Endothelial cell of umbilical vein (primary cell): ENCODE data around the gene CAMTA1. TPM values are rescaled to one million over a fixed set of nuclear protein-coding genes. Genes with fewer than 3 reads are reported as not detected.

Experiments used
- BruUV-seq: library from RNA; stranded (reverse); fragments of 400-500 nt; replicated peaks from 2 replicates; lab custom pipeline; 2021; lab: Mats Ljungman, UMichigan
- CTCF ChIA-PET: fragments of 300-600, 350-600 bp; sonication (Branson Sonifier 250); formaldehyde crosslinking; loops from one replicate; lab custom pipeline; 2021; ENCODE audit warnings: antibody characterized with exemption, inconsistent platforms; lab: Charles Lee
- POLR2A ChIA-PET: fragments of 300-600, 350-600 bp; sonication (Branson Sonifier 250); formaldehyde crosslinking; loops from one replicate; lab custom pipeline; 2021; ENCODE audit warnings: antibody characterized with exemption, inconsistent platforms; lab: Charles Lee
- DNase-seq: peaks from one replicate; pipeline ENCODE4 v3.0.0-alpha.2; 2011; ENCODE audit warnings: low read depth, low spot score
- FAIRE-seq: peaks from 2 replicates; lab custom pipeline; 2011; peaks lifted over from hg19 to GRCh38; lab: Jason Lieb, UNC
- H2AFZ ChIP-seq: 2 replicates; pipeline ENCODE4 v1.6.0; 2012; ENCODE audit warnings: low read depth, low read length, control low read depth, inconsistent platforms
- H3K27ac ChIP-seq: 2 replicates; pipeline ENCODE4 v1.5.1; 2011; ENCODE audit warnings: low read depth, mild to moderate bottlenecking, control low read depth, low read length, moderate library complexity; ENCODE audit not compliant: insufficient read depth
- H3K27me3 ChIP-seq, 2 experiments: 2 replicates each; pipeline versions ENCODE4 v1.6.0 to v1.6.1; 2011; ENCODE audit warnings: low read length in 2 of 2, mixed read lengths in 1 of 2; ENCODE audit not compliant: control insufficient read depth in 2 of 2, insufficient read depth in 2 of 2
- H3K36me3 ChIP-seq, 2 experiments: 2 replicates in 1 of 2; 3 replicates in 1 of 2; pipeline ENCODE4 v1.5.1; 2011; ENCODE audit warnings: low read length in 2 of 2, mild to moderate bottlenecking in 1 of 2, moderate library complexity in 1 of 2; ENCODE audit not compliant: control insufficient read depth in 2 of 2, insufficient read depth in 2 of 2; ENCODE audit errors: extremely low read depth in 1 of 2
- H3K4me1 ChIP-seq: 3 replicates; pipeline ENCODE4 v1.5.1; 2011; ENCODE audit warnings: mild to moderate bottlenecking, low read length; ENCODE audit not compliant: control insufficient read depth, insufficient read depth; ENCODE audit errors: extremely low read depth
- H3K4me2 ChIP-seq: 2 replicates; pipeline ENCODE4 v1.6.1; 2011; ENCODE audit warnings: low read length, control low read depth, mixed read lengths; ENCODE audit not compliant: insufficient read depth
- H3K4me3 ChIP-seq, 3 experiments: fragments of 200-600 bp in 1 of 3; sonication (generic), shearing (Covaris generic) in 1 of 3; replicated peaks in 1 of 3; 2 replicates each; pipeline ENCODE4 v1.5.1; 2011 to 2016; ENCODE audit warnings: control low read depth in 3 of 3, low read length in 3 of 3, mild to moderate bottlenecking in 2 of 3, inconsistent platforms in 1 of 3, low read depth in 1 of 3, moderate library complexity in 1 of 3; ENCODE audit not compliant: insufficient read depth in 1 of 3
- H3K79me2 ChIP-seq: 2 replicates; pipeline ENCODE4 v1.6.0; 2012; ENCODE audit warnings: low read length, inconsistent platforms; ENCODE audit not compliant: control insufficient read depth, insufficient read depth
- H3K9ac ChIP-seq: replicated peaks from 2 replicates; pipeline ENCODE3; 2011; ENCODE audit warnings: low read length, control low read depth; ENCODE audit not compliant: insufficient read depth; ENCODE audit errors: extremely low read depth
- H3K9me1 ChIP-seq: replicated peaks from 3 replicates; pipeline ENCODE4 v1.6.0; 2011; ENCODE audit warnings: mild to moderate bottlenecking, low read length; ENCODE audit not compliant: control insufficient read depth, insufficient read depth; ENCODE audit errors: extremely low read depth
- H3K9me3 ChIP-seq: replicated peaks from 2 replicates; pipeline ENCODE4 v1.5.1; 2012; ENCODE audit warnings: low read length, inconsistent platforms; ENCODE audit not compliant: control insufficient read depth, insufficient read depth
- H4K20me1 ChIP-seq: replicated peaks from 2 replicates; pipeline ENCODE3; 2011; ENCODE audit warnings: mild to moderate bottlenecking, low read length; ENCODE audit not compliant: control insufficient read depth, insufficient read depth; ENCODE audit errors: extremely low read depth
- CTCF ChIP-seq, 2 donors: IDR thresholded peaks; 1 replicate in 1 of 2; 2 replicates in 1 of 2; pipeline ENCODE4 v1.5.1; 2011; ENCODE audit warnings: low read length in 2 of 2, mild to moderate bottlenecking in 2 of 2, moderate library complexity in 2 of 2, control low read depth in 1 of 2, inconsistent platforms in 1 of 2, low read depth in 1 of 2; ENCODE audit not compliant: insufficient read depth in 1 of 2; ENCODE audit errors: extremely low read depth in 1 of 2
- EZH2 ChIP-seq: IDR thresholded peaks from 2 replicates; pipeline ENCODE4 v1.6.1; 2012; ENCODE audit warnings: borderline replicate concordance, low read depth, mild to moderate bottlenecking, moderate library complexity, low read length, inconsistent platforms; ENCODE audit not compliant: severe bottlenecking
- FOS ChIP-seq: IDR thresholded peaks from 2 replicates; pipeline ENCODE4 v1.6.1; 2011; ENCODE audit warnings: mild to moderate bottlenecking, low read length, moderate library complexity, borderline replicate concordance; ENCODE audit not compliant: insufficient read depth
- GATA2 ChIP-seq: IDR thresholded peaks from 2 replicates; pipeline ENCODE4 v1.7.0; 2011; ENCODE audit warnings: low read depth, mild to moderate bottlenecking, moderate library complexity, mixed read lengths, low read length; ENCODE audit not compliant: insufficient read length, insufficient read depth
- JUN ChIP-seq: IDR thresholded peaks from 2 replicates; pipeline ENCODE4 v1.6.1; 2011; ENCODE audit warnings: borderline replicate concordance, low read depth; ENCODE audit not compliant: insufficient read length, insufficient read depth
- MAX ChIP-seq: IDR thresholded peaks from 2 replicates; pipeline ENCODE4 v1.6.1; 2011; ENCODE audit not compliant: insufficient read depth, insufficient read length
- MYC ChIP-seq: IDR thresholded peaks from one replicate; pipeline ENCODE4 v1.6.1; 2011; ENCODE audit warnings: mild to moderate bottlenecking, low read depth, low read length
- POLR2A ChIP-seq: IDR thresholded peaks from 2 replicates; pipeline ENCODE4 v1.6.1; 2012; ENCODE audit warnings: low read depth, mild to moderate bottlenecking, control low read depth, low read length
- POLR2AphosphoS5 ChIP-seq: IDR thresholded peaks from 2 replicates; pipeline ENCODE4 v1.6.1; 2012; ENCODE audit warnings: low read depth, mild to moderate bottlenecking, control low read depth, low read length, moderate library complexity; ENCODE audit not compliant: insufficient read depth
- dilution Hi-C: fragments of 300-500 bp; cut with MboI; formaldehyde crosslinking; loops from one replicate; pipeline ENCODE4 v1.15.0; 2019; ENCODE audit warnings: low sequenced_read_pairs; ENCODE audit not compliant: extremely low pct_ligation_motif_present
- intact Hi-C: fragments of 100-400 bp; cut with micrococcal nuclease; formaldehyde crosslinking; loops from one replicate; pipeline ENCODE4 v1.10.0; 2022
- polyA plus RNA-seq, 4 experiments: library from polyadenylated mRNA; depleted of rRNA in 3 of 4; stranded (reverse) in 3 of 4; unstranded in 1 of 4; fragments of >200 nt; gene quantifications; 2 replicates each; pipeline versions ENCODE4 v1.2.1 to v1.2.3, GENCODE V29; 2011 to 2012; ENCODE audit warnings: missing spikeins in 1 of 4
- total RNA-seq: library from RNA; stranded (reverse); gene quantifications from 2 replicates; pipeline ENCODE4 v1.2.3, GENCODE V29; 2021

Gene CAMTA1
- total and polyA plus RNA-seq, 2 donors (not counting 3 experiments of a cell fraction or from before 2014, with no cell fraction given) = 50.8 to 92.7 TPM

GRCh38 chr1:7540816-7541215 is 755.6 kb downstream of the CAMTA1 start:
- Histone ChIP-seq H3K9ac (no peak overlapping the region), H3K27me3 (no peaks in the 10 kb centered on the region), H2AFZ (no peak overlapping the region), H3K9me1 (no peaks in the 10 kb centered on the region), H3K27ac (no peak overlapping the region), H3K36me3 (no peaks in the 10 kb centered on the region), H3K79me2 (no peaks in the 10 kb centered on the region), H3K4me3 (no peak overlapping the region), H4K20me1 (no peaks in the 10 kb centered on the region), H3K9me3 (no peaks in the 10 kb centered on the region), H3K4me2 (no peak overlapping the region), H3K4me1 (no peaks in the 10 kb centered on the region)
- ChIA-PET CTCF (interaction anchor here (1.0 to 1.8 kb wide), 4 partner anchors 9 to 498 kb away, joined by 3 to 7 read pairs (median 4); no protein-coding TSS in a partner anchor), POLR2A (no interaction called here)
- dilution Hi-C loops (no loop called here), intact Hi-C loops (loop anchor here (10.0 kb wide), 2 partner anchors 224 to 746 kb away; no protein-coding TSS in a partner anchor)
- no peak for TF ChIP-seq CTCF (IDR thresholded peaks at IDR 0.05; ENCODE audit: extremely low read depth in 1 of 2, insufficient read depth in 1 of 2, low read depth in 1 of 2, low read length in 2 of 2)
- TF ChIP-seq POLR2AphosphoS5 = no peak
- no peak for TF ChIP-seq JUN
- no peak for TF ChIP-seq POLR2A
- TF ChIP-seq MAX = no peak
- no TSS peak for BruUV-seq
- DNase-seq = no peak
- FAIRE-seq = no peak

- H3K36me3 ChIP-seq = no peaks in the 10 kb centered on the region
- no TSS peak for BruUV-seq
- no peak overlapping the region for H3K27ac ChIP-seq
- TF ChIP-seq CTCF (IDR thresholded peaks at IDR 0.05; ENCODE audit: extremely low read depth in 1 of 2, insufficient read depth in 1 of 2, low read depth in 1 of 2, low read length in 2 of 2) (no peak), JUN (no peak), POLR2AphosphoS5 (no peak), MAX (no peak), GATA2 (no peak), FOS (no peak), MYC (no peak), POLR2A (no peak), EZH2 (no peak)
- ChIA-PET CTCF (no interaction called here), POLR2A (no interaction called here)
- H4K20me1 ChIP-seq = no peaks in the 10 kb centered on the region
- intact Hi-C loops = loop anchor here (10.0 kb wide), 2 partner anchors 223 to 747 kb away; no protein-coding TSS in a partner anchor
- no peak overlapping the region for H3K9ac ChIP-seq
- no peaks in the 10 kb centered on the region for H3K9me3 ChIP-seq
- DNase-seq = no peak
- H3K4me3 ChIP-seq = no peak overlapping the region
- H3K4me1 ChIP-seq = no peaks in the 10 kb centered on the region
- no peaks in the 10 kb centered on the region for H3K9me1 ChIP-seq
- H2AFZ ChIP-seq = no peak overlapping the region
- H3K4me2 ChIP-seq = no peak overlapping the region
- no peaks in the 10 kb centered on the region for H3K79me2 ChIP-seq
- dilution Hi-C loops = no loop called here
- no peaks in the 10 kb centered on the region for H3K27me3 ChIP-seq
- no peak for FAIRE-seq
Measured at GRCh38 chr1:7541629-7542028, 756.4 kb downstream of the CAMTA1 start.
